ENCODE results near the gene METRN. TPM values are rescaled to one million over a fixed set of nuclear protein-coding genes. Genes with fewer than 3 reads are reported as not detected.

Gene METRN
- polyA plus RNA-seq, 1 donor (not counting 4 experiments of a cell fraction or from before 2014, with no cell fraction given), result 42.1 TPM

- Histone ChIP-seq H3K79me2 (ENCODE audit: control insufficient read depth, insufficient read depth, low read length) (peaks cover 8% of the 10 kb centered on the region), H3K36me3 (ENCODE audit: control insufficient read depth in 2 of 2, extremely low read depth in 1 of 2, insufficient read depth in 2 of 2, low read length in 2 of 2) (no peaks in the 10 kb centered on the region), H3K9ac (ENCODE audit: control insufficient read depth, extremely low read depth, insufficient read depth, low read length) (peak overlapping the region; percentile 52), H3K4me2 (ENCODE audit: control insufficient read depth, extremely low read depth, insufficient read depth, low read depth, low read length) (peak overlapping the region; percentile 70), H3K4me3 (ENCODE audit: control insufficient read depth in 2 of 3, extremely low read depth in 1 of 3, insufficient read depth in 2 of 3, low read depth in 1 of 3, low read length in 3 of 3) (peak overlapping the region; percentile 42 to 72 (median 54)), H2AFZ (ENCODE audit: control insufficient read depth, low read length) (no peak overlapping the region), H3K4me1 (ENCODE audit: control insufficient read depth, extremely low read depth, insufficient read depth, low read length) (peaks cover 31% of the 10 kb centered on the region), H3K27ac (ENCODE audit: control insufficient read depth, insufficient read depth, low read length) (no peak overlapping the region), H4K20me1 (ENCODE audit: control insufficient read depth, extremely low read depth, insufficient read depth, low read length) (peaks cover 8% of the 10 kb centered on the region), H3K27me3 (ENCODE audit: control insufficient read depth, extremely low read depth, insufficient read depth, low read length) (peaks cover 5% of the 10 kb centered on the region), H3K9me3 (ENCODE audit: control insufficient read depth, low read depth, low read length) (no peaks in the 10 kb centered on the region), H3K9me1 (ENCODE audit: control insufficient read depth, extremely low read depth, insufficient read depth, low read length) (no peaks in the 10 kb centered on the region)
- DNase-seq (ENCODE audit: low read depth, low spot score) (no peak), FAIRE-seq (no peak)
- dilution Hi-C loops (cut with MboI; ENCODE audit: extremely low pct_ligation_motif_present, low sequenced_read_pairs), result no loop called here
- no peak for TF ChIP-seq EZH2 (IDR thresholded peaks at IDR 0.05; ENCODE audit: low read length)
- TF ChIP-seq CTCF (optimal IDR thresholded peaks at IDR 0.05 in 1 of 3, IDR thresholded peaks at IDR 0.05 in 1 of 3, conservative IDR thresholded peaks at IDR 0.05 in 1 of 3; ENCODE audit: extremely low read depth in 1 of 3, insufficient read depth in 2 of 3, low read length in 3 of 3), result no peak
These were observed 1.3 kb downstream of the METRN start for GRCh38 chr16:716200-716568.

GRCh38 chr16:716768-717325, 1.9 kb downstream of the METRN start:
- TF ChIP-seq CTCF (optimal IDR thresholded peaks at IDR 0.05 in 1 of 3, IDR thresholded peaks at IDR 0.05 in 1 of 3, conservative IDR thresholded peaks at IDR 0.05 in 1 of 3; ENCODE audit: extremely low read depth in 1 of 3, insufficient read depth in 2 of 3, low read length in 3 of 3) (no peak), EZH2 (IDR thresholded peaks at IDR 0.05; ENCODE audit: low read length) (no peak)
- Histone ChIP-seq H3K79me2 (ENCODE audit: control insufficient read depth, insufficient read depth, low read length) (peaks cover 8% of the 10 kb centered on the region), H3K4me3 (ENCODE audit: control insufficient read depth in 2 of 3, extremely low read depth in 1 of 3, insufficient read depth in 2 of 3, low read depth in 1 of 3, low read length in 3 of 3) (no peak overlapping the region), H3K27ac (ENCODE audit: control insufficient read depth, insufficient read depth, low read length) (no peak overlapping the region), H3K4me2 (ENCODE audit: control insufficient read depth, extremely low read depth, insufficient read depth, low read depth, low read length) (no peak overlapping the region), H3K9me3 (ENCODE audit: control insufficient read depth, low read depth, low read length) (no peaks in the 10 kb centered on the region), H3K27me3 (ENCODE audit: control insufficient read depth, extremely low read depth, insufficient read depth, low read length) (no peaks in the 10 kb centered on the region), H3K36me3 (ENCODE audit: control insufficient read depth in 2 of 2, extremely low read depth in 1 of 2, insufficient read depth in 2 of 2, low read length in 2 of 2) (no peaks in the 10 kb centered on the region), H2AFZ (ENCODE audit: control insufficient read depth, low read length) (no peak overlapping the region), H4K20me1 (ENCODE audit: control insufficient read depth, extremely low read depth, insufficient read depth, low read length) (peaks cover 8% of the 10 kb centered on the region), H3K9me1 (ENCODE audit: control insufficient read depth, extremely low read depth, insufficient read depth, low read length) (no peaks in the 10 kb centered on the region), H3K4me1 (ENCODE audit: control insufficient read depth, extremely low read depth, insufficient read depth, low read length) (peaks cover 27% of the 10 kb centered on the region), H3K9ac (ENCODE audit: control insufficient read depth, extremely low read depth, insufficient read depth, low read length) (no peak overlapping the region)
- FAIRE-seq, result no peak
- DNase-seq (ENCODE audit: low read depth, low spot score), result no peak
- dilution Hi-C loops (cut with MboI; ENCODE audit: extremely low pct_ligation_motif_present, low sequenced_read_pairs), result no loop called here
